Mucosa of rectum (tissue), 2 donors: ENCODE measurements around the gene TUBA8.
"Not testable (repeated sequence)": the region's sequence is repeated elsewhere in the genome, so short reads cannot be mapped to it uniquely, and the experiment has no call there.

Experiments
- H3K27ac ChIP-seq, 2 donors: one replicate each; pipeline ENCODE4 v1.7.0; 2013; ENCODE audit warnings: inconsistent platforms in 2 of 2, low read depth in 2 of 2, low read length in 2 of 2
- H3K27me3 ChIP-seq, 2 donors: one replicate each; pipeline ENCODE4 v1.7.0; 2013; ENCODE audit warnings: low read length in 2 of 2; ENCODE audit not compliant: control insufficient read depth in 2 of 2, insufficient read depth in 2 of 2
- H3K36me3 ChIP-seq, 2 donors: one replicate each; pipeline ENCODE4 v1.7.0; 2013; ENCODE audit warnings: low read length in 2 of 2; ENCODE audit not compliant: control insufficient read depth in 2 of 2, insufficient read depth in 2 of 2
- H3K4me1 ChIP-seq, 2 donors: one replicate each; pipeline ENCODE4 v1.7.0; 2013; ENCODE audit warnings: low read length in 2 of 2, mild to moderate bottlenecking in 1 of 2; ENCODE audit not compliant: control insufficient read depth in 2 of 2, insufficient read depth in 2 of 2
- H3K4me3 ChIP-seq, 2 donors: one replicate each; pipeline ENCODE4 v1.7.0; 2013; ENCODE audit warnings: low read length in 2 of 2
- H3K9ac ChIP-seq, 2 donors: one replicate each; pipeline ENCODE4 v1.7.0; 2013; ENCODE audit warnings: low read length in 2 of 2, low read depth in 1 of 2, mild to moderate bottlenecking in 1 of 2
- H3K9me3 ChIP-seq, 2 donors: one replicate each; pipeline ENCODE4 v1.7.0; 2013; ENCODE audit warnings: low read length in 2 of 2; ENCODE audit not compliant: control insufficient read depth in 2 of 2
- donor health status: healthy.
- donor health status: Normal muscosa, but diverticular disease.

The TUBA8 gene

DNA sequence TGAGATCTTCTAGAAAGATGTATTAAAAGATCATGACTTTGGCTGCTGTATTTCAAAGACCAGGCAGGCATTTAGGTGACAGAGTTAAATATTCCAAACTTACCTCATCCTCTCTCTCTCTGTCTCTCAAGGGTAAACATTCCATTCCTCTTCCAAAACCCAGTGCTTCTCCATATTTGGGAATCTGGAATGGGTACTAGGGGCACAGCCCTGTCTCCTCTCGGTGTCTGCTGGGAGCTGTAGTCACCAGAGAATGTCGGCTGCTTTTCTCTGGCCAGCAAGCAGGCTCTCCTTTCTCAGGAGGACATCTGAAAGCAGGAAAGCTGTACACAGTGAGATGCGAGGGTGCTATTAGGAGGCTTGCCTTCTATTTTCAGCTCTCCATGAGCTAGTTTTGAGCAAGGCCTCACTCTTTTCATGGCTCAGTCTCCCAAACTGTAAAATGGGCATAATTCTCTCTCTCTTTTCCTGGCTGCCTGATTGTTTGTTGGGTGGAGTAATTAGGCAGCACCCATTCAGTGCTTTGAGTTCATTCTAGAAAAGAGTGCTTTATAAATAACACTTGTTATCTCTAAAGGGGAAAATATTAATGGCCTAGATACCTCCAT, 42.1 kb upstream of the TUBA8 start:
- no peaks in the 10 kb centered on the region for H3K27me3 ChIP-seq
- H3K27ac ChIP-seq = peak overlapping the region; percentile 56 to 61
- no peaks in the 10 kb centered on the region for H3K9me3 ChIP-seq
- no peaks in the 10 kb centered on the region for H3K36me3 ChIP-seq
- H3K9ac ChIP-seq = no peak overlapping the region
- peaks cover 3 to 34% of the 10 kb centered on the region in 2 donors for H3K4me1 ChIP-seq
- no peak overlapping the region for H3K4me3 ChIP-seq

DNA sequence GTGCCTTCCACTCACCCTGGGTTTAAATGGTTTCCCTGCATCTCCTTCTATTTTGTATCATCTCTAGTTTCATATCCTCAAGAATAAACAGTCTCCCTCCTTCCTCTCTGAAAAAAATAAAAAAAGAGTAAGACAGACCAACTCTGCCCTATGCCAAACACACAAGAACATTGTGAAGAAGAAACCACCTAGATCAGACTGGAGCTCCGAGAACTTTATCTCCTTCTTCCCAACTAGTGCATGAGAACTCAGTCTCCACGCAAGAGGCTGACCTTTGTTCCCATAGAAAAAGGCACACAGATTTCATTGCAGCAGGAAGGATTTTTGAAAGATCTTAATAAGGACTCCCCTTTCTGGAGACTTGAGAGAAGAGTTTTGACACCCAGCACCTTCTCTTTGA, 41.6 kb upstream of the TUBA8 start:
- Histone ChIP-seq H3K36me3 (no peaks in the 10 kb centered on the region), H3K9ac (no peak overlapping the region), H3K27ac (peak overlapping the region; percentile 27 to 43), H3K4me3 (no peak overlapping the region), H3K9me3 (no peaks in the 10 kb centered on the region), H3K27me3 (no peaks in the 10 kb centered on the region), H3K4me1 (peaks cover 3 to 34% of the 10 kb centered on the region in 2 donors)

- no peaks in the 10 kb centered on the region for H3K9me3 ChIP-seq
- no peak overlapping the region for H3K9ac ChIP-seq
- H3K4me1 ChIP-seq = peaks cover 6 to 34% of the 10 kb centered on the region in 2 donors
- H3K36me3 ChIP-seq = no peaks in the 10 kb centered on the region
- no peaks in the 10 kb centered on the region for H3K27me3 ChIP-seq
- peak overlapping the region in 1 of 2 donors; percentile 26 for H3K27ac ChIP-seq
- no peak overlapping the region for H3K4me3 ChIP-seq
Observed at GRCh38 chr22:18070041-18070440, 40.6 kb upstream of the TUBA8 start.

GRCh38 chr22:18070556-18071306, 39.9 kb upstream of the TUBA8 start:
- H3K4me1 ChIP-seq = peaks cover 6 to 35% of the 10 kb centered on the region in 2 donors
- H3K9ac ChIP-seq = no peak overlapping the region
- peak overlapping the region; percentile 17 to 26 for H3K27ac ChIP-seq
- no peaks in the 10 kb centered on the region for H3K27me3 ChIP-seq
- no peaks in the 10 kb centered on the region for H3K9me3 ChIP-seq
- no peak overlapping the region for H3K4me3 ChIP-seq
- H3K36me3 ChIP-seq = no peaks in the 10 kb centered on the region

GRCh38 chr22:18071307-18071967, 39.2 kb upstream of the TUBA8 start:
- H3K27me3 ChIP-seq, H3K36me3 ChIP-seq: not testable (repeated sequence)
- H3K4me1 ChIP-seq = peaks cover 7 to 38% of the 10 kb centered on the region in 2 donors

DNA sequence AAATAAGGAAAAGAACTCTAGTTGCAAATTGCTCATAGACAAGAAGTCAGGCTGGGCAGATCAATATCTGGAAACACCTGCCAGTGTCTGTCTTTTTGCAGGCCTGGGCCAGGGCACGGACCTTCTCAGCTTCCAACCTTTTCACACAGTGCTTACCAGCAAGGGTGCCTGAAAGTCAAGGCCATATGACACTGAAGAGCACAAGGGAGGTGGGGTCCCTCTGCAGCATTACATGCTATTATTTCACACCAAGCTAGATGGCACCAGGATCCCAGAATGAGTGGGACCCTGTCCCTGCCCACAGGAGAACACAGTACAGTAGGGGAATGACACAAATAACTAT, 38.7 kb upstream of the TUBA8 start:
- H3K4me3 ChIP-seq = no peak overlapping the region
- H3K36me3 ChIP-seq = no peaks in the 10 kb centered on the region
- peaks cover 11 to 38% of the 10 kb centered on the region in 2 donors for H3K4me1 ChIP-seq
- no peaks in the 10 kb centered on the region for H3K9me3 ChIP-seq
- H3K27ac ChIP-seq = no peak overlapping the region
- no peak overlapping the region for H3K9ac ChIP-seq
- H3K27me3 ChIP-seq = no peaks in the 10 kb centered on the region

More at GRCh38 chr22:18071307-18071967, 39.2 kb upstream of the TUBA8 start:
- H3K27ac ChIP-seq = peak overlapping the region in 1 of 2 donors; percentile 17
- H3K4me3 ChIP-seq, H3K9me3 ChIP-seq, H3K9ac ChIP-seq: not testable (repeated sequence)

DNA sequence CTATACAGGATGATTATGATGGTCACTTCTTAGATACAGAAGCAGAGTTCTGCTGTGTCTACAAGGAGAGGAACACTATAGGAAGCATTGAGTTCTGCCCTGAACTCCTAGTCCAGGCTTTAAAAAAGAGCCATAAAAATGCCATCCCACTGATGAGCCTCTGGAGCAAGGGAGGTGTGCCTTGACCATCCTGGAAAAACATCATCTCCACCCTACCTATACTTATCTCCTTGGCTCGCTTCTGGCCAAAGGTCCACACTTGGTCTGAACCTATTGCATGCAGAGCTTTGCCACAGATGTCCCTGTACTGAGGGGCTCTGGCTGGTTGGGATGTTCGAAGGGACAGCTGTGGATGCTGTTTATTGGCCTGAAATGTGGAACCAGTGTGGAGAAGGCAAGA, 37.1 kb upstream of the TUBA8 start:
- H3K36me3 ChIP-seq = no peaks in the 10 kb centered on the region
- no peaks in the 10 kb centered on the region for H3K9me3 ChIP-seq
- no peak overlapping the region for H3K4me3 ChIP-seq
- H3K9ac ChIP-seq = no peak overlapping the region
- H3K27me3 ChIP-seq = no peaks in the 10 kb centered on the region
- H3K4me1 ChIP-seq = peaks cover 15 to 33% of the 10 kb centered on the region in 2 donors
- peak overlapping the region in 1 of 2 donors; percentile 30 for H3K27ac ChIP-seq

GRCh38 chr22:18073927-18074326, 36.7 kb upstream of the TUBA8 start:
- Histone ChIP-seq H3K27ac (peak overlapping the region in 1 of 2 donors; percentile 30), H3K4me1 (peaks cover 19 to 36% of the 10 kb centered on the region in 2 donors)

GRCh38 chr22:18075101-18075719, 35.4 kb upstream of the TUBA8 start:
- no peaks in the 10 kb centered on the region for H3K9me3 ChIP-seq
- no peak overlapping the region for H3K4me3 ChIP-seq
- peaks cover 24 to 35% of the 10 kb centered on the region in 2 donors for H3K4me1 ChIP-seq
- H3K36me3 ChIP-seq = peaks cover 6 to 9% of the 10 kb centered on the region in 2 donors
- H3K27ac ChIP-seq = no peak overlapping the region
- H3K27me3 ChIP-seq = no peaks in the 10 kb centered on the region
- no peak overlapping the region for H3K9ac ChIP-seq

More at GRCh38 chr22:18073927-18074326, 36.7 kb upstream of the TUBA8 start:
- H3K9me3 ChIP-seq, H3K9ac ChIP-seq, H3K27me3 ChIP-seq, H3K36me3 ChIP-seq, H3K4me3 ChIP-seq: not testable (repeated sequence)
